ENCODE measurements around the gene SIAH3.

SIAH3 gene

GRCh38 chr13:45838171-45838745 is 13.3 kb downstream of the SIAH3 start:
- no peaks in the 10 kb centered on the region for H3K36me3 ChIP-seq (ENCODE audit: control insufficient read depth, insufficient read depth, low read length)
- no peaks in the 10 kb centered on the region for H3K4me1 ChIP-seq (ENCODE audit: control insufficient read depth, insufficient read depth, low read length)
- H3K27me3 ChIP-seq (ENCODE audit: control insufficient read depth, insufficient read depth, low read length) = no peaks in the 10 kb centered on the region
- no peaks in the 10 kb centered on the region for H3K9me3 ChIP-seq (ENCODE audit: control insufficient read depth, insufficient read depth, low read length)
- no peak for DNase-seq (ENCODE audit: low read depth, low spot score)
- WGBS (ENCODE audit: insufficient coverage, insufficient read length) = no CpG with 5 or more reads among the region's 12 CpGs
- no peak overlapping the region for H3K27ac ChIP-seq (ENCODE audit: low read length)
- no peak overlapping the region for H3K4me3 ChIP-seq (ENCODE audit: low read length)

GRCh38 chr13:45837111-45837510 is 14.4 kb downstream of the SIAH3 start:
- Histone ChIP-seq H3K9me3 (ENCODE audit: control insufficient read depth, insufficient read depth, low read length) (no peaks in the 10 kb centered on the region), H3K27me3 (ENCODE audit: control insufficient read depth, insufficient read depth, low read length) (no peaks in the 10 kb centered on the region), H3K4me3 (ENCODE audit: low read length) (no peak overlapping the region), H3K4me1 (ENCODE audit: control insufficient read depth, insufficient read depth, low read length) (no peaks in the 10 kb centered on the region), H3K27ac (ENCODE audit: low read length) (no peak overlapping the region), H3K36me3 (ENCODE audit: control insufficient read depth, insufficient read depth, low read length) (no peaks in the 10 kb centered on the region)
- no peak for DNase-seq (ENCODE audit: low read depth, low spot score)
- no CpG with 5 or more reads among the region's 1 CpG for WGBS (ENCODE audit: insufficient coverage, insufficient read length)

GRCh38 chr13:45834411-45834994 is 17.1 kb downstream of the SIAH3 start:
- DNase-seq (ENCODE audit: low read depth, low spot score) = no peak
- no peaks in the 10 kb centered on the region for H3K27me3 ChIP-seq (ENCODE audit: control insufficient read depth, insufficient read depth, low read length)
- WGBS (ENCODE audit: insufficient coverage, insufficient read length) = no CpG with 5 or more reads among the region's 7 CpGs
- H3K36me3 ChIP-seq (ENCODE audit: control insufficient read depth, insufficient read depth, low read length) = no peaks in the 10 kb centered on the region
- H3K9me3 ChIP-seq (ENCODE audit: control insufficient read depth, insufficient read depth, low read length) = no peaks in the 10 kb centered on the region
- no peak overlapping the region for H3K27ac ChIP-seq (ENCODE audit: low read length)
- no peak overlapping the region for H3K4me3 ChIP-seq (ENCODE audit: low read length)
- no peaks in the 10 kb centered on the region for H3K4me1 ChIP-seq (ENCODE audit: control insufficient read depth, insufficient read depth, low read length)

GRCh38 chr13:45833663-45834375 is 17.7 kb downstream of the SIAH3 start:
- Histone ChIP-seq H3K4me1 (ENCODE audit: control insufficient read depth, insufficient read depth, low read length) (no peaks in the 10 kb centered on the region), H3K27ac (ENCODE audit: low read length) (no peak overlapping the region), H3K36me3 (ENCODE audit: control insufficient read depth, insufficient read depth, low read length) (no peaks in the 10 kb centered on the region), H3K27me3 (ENCODE audit: control insufficient read depth, insufficient read depth, low read length) (no peaks in the 10 kb centered on the region), H3K9me3 (ENCODE audit: control insufficient read depth, insufficient read depth, low read length) (no peaks in the 10 kb centered on the region), H3K4me3 (ENCODE audit: low read length) (no peak overlapping the region)
- no CpG with 5 or more reads among the region's 5 CpGs for WGBS (ENCODE audit: insufficient coverage, insufficient read length)
- DNase-seq (ENCODE audit: low read depth, low spot score) = no peak

GRCh38 chr13:45833242-45833641 is 18.3 kb downstream of the SIAH3 start:
- Histone ChIP-seq H3K9me3 (ENCODE audit: control insufficient read depth, insufficient read depth, low read length) (no peaks in the 10 kb centered on the region), H3K27me3 (ENCODE audit: control insufficient read depth, insufficient read depth, low read length) (no peaks in the 10 kb centered on the region), H3K36me3 (ENCODE audit: control insufficient read depth, insufficient read depth, low read length) (no peaks in the 10 kb centered on the region), H3K4me3 (ENCODE audit: low read length) (no peak overlapping the region), H3K27ac (ENCODE audit: low read length) (no peak overlapping the region), H3K4me1 (ENCODE audit: control insufficient read depth, insufficient read depth, low read length) (no peaks in the 10 kb centered on the region)
- WGBS (ENCODE audit: insufficient coverage, insufficient read length) = no CpG with 5 or more reads among the region's 4 CpGs
- no peak for DNase-seq (ENCODE audit: low read depth, low spot score)

GRCh38 chr13:45831851-45832250 is 19.7 kb downstream of the SIAH3 start:
- H3K4me1 ChIP-seq (ENCODE audit: control insufficient read depth, insufficient read depth, low read length) = peaks cover 1% of the 10 kb centered on the region; the same call in 1 of the 2 replicates
- no peak for DNase-seq (ENCODE audit: low read depth, low spot score)
- H3K9me3 ChIP-seq (ENCODE audit: control insufficient read depth, insufficient read depth, low read length) = no peaks in the 10 kb centered on the region
- no peaks in the 10 kb centered on the region for H3K27me3 ChIP-seq (ENCODE audit: control insufficient read depth, insufficient read depth, low read length)
- no peak overlapping the region for H3K27ac ChIP-seq (ENCODE audit: low read length)
- H3K4me3 ChIP-seq (ENCODE audit: low read length) = no peak overlapping the region
- no CpG with 5 or more reads among the region's 4 CpGs for WGBS (ENCODE audit: insufficient coverage, insufficient read length)
- no peaks in the 10 kb centered on the region for H3K36me3 ChIP-seq (ENCODE audit: control insufficient read depth, insufficient read depth, low read length)

- H3K4me1 ChIP-seq (ENCODE audit: control insufficient read depth, insufficient read depth, low read length) = peaks cover 1% of the 10 kb centered on the region; the same call in 1 of the 2 replicates
- H3K36me3 ChIP-seq (ENCODE audit: control insufficient read depth, insufficient read depth, low read length) = no peaks in the 10 kb centered on the region
- no peak overlapping the region for H3K27ac ChIP-seq (ENCODE audit: low read length)
- WGBS (ENCODE audit: insufficient coverage, insufficient read length) = no CpG with 5 or more reads among the region's 5 CpGs
- no peaks in the 10 kb centered on the region for H3K27me3 ChIP-seq (ENCODE audit: control insufficient read depth, insufficient read depth, low read length)
- no peak overlapping the region for H3K4me3 ChIP-seq (ENCODE audit: low read length)
- H3K9me3 ChIP-seq (ENCODE audit: control insufficient read depth, insufficient read depth, low read length) = no peaks in the 10 kb centered on the region
- no peak for DNase-seq (ENCODE audit: low read depth, low spot score)
Observed at GRCh38 chr13:45830121-45830520, 21.4 kb downstream of the SIAH3 start.

GRCh38 chr13:45828256-45828968 is 23.1 kb downstream of the SIAH3 start:
- H3K27me3 ChIP-seq (ENCODE audit: control insufficient read depth, insufficient read depth, low read length) = no peaks in the 10 kb centered on the region
- DNase-seq (ENCODE audit: low read depth, low spot score) = no peak
- H3K9me3 ChIP-seq (ENCODE audit: control insufficient read depth, insufficient read depth, low read length) = no peaks in the 10 kb centered on the region
- no peak overlapping the region for H3K4me3 ChIP-seq (ENCODE audit: low read length)
- H3K4me1 ChIP-seq (ENCODE audit: control insufficient read depth, insufficient read depth, low read length) = peaks cover 1% of the 10 kb centered on the region; the same call in 1 of the 2 replicates
- no peak overlapping the region for H3K27ac ChIP-seq (ENCODE audit: low read length)
- no peaks in the 10 kb centered on the region for H3K36me3 ChIP-seq (ENCODE audit: control insufficient read depth, insufficient read depth, low read length)
- WGBS (ENCODE audit: insufficient coverage, insufficient read length) = no CpG with 5 or more reads among the region's 6 CpGs

- no peak for DNase-seq (ENCODE audit: low read depth, low spot score)
- Histone ChIP-seq H3K27me3 (ENCODE audit: control insufficient read depth, insufficient read depth, low read length) (no peaks in the 10 kb centered on the region), H3K9me3 (ENCODE audit: control insufficient read depth, insufficient read depth, low read length) (no peaks in the 10 kb centered on the region), H3K36me3 (ENCODE audit: control insufficient read depth, insufficient read depth, low read length) (no peaks in the 10 kb centered on the region), H3K4me3 (ENCODE audit: low read length) (no peak overlapping the region), H3K27ac (ENCODE audit: low read length) (no peak overlapping the region), H3K4me1 (ENCODE audit: control insufficient read depth, insufficient read depth, low read length) (peaks cover 1% of the 10 kb centered on the region; the same call in 1 of the 2 replicates)
Observed at GRCh38 chr13:45827318-45827717, 24.2 kb downstream of the SIAH3 start.

- H3K36me3 ChIP-seq (ENCODE audit: control insufficient read depth, insufficient read depth, low read length) = no peaks in the 10 kb centered on the region
- peaks cover 1% of the 10 kb centered on the region; the same call in 1 of the 2 replicates for H3K4me1 ChIP-seq (ENCODE audit: control insufficient read depth, insufficient read depth, low read length)
- H3K27me3 ChIP-seq (ENCODE audit: control insufficient read depth, insufficient read depth, low read length) = no peaks in the 10 kb centered on the region
- no peak overlapping the region for H3K4me3 ChIP-seq (ENCODE audit: low read length)
- H3K27ac ChIP-seq (ENCODE audit: low read length) = no peak overlapping the region
- WGBS (ENCODE audit: insufficient coverage, insufficient read length) = no CpG with 5 or more reads among the region's 5 CpGs
- no peaks in the 10 kb centered on the region for H3K9me3 ChIP-seq (ENCODE audit: control insufficient read depth, insufficient read depth, low read length)
- no peak for DNase-seq (ENCODE audit: low read depth, low spot score)
Observed at GRCh38 chr13:45826731-45827130, 24.8 kb downstream of the SIAH3 start.
